Esophagus muscularis mucosa (tissue), 4 donors: ENCODE results near the gene LRP5. TPM values are rescaled to one million over a fixed set of nuclear protein-coding genes. Genes with fewer than 3 reads are reported as not detected.

Experiments used
- DNase-seq: peaks from one replicate; pipeline ENCODE4 v3.0.0-alpha.2; 2017; ENCODE audit errors: extremely low spot score
- H3K27ac ChIP-seq, 4 donors: fragments of 200-600 bp; sonication (generic); replicated peaks in 1 of 4; 1 replicate in 3 of 4; 2 replicates in 1 of 4; pipeline ENCODE4 v1.5.1; 2016 to 2019; ENCODE audit warnings: mild to moderate bottlenecking in 1 of 4
- H3K27me3 ChIP-seq, 4 donors: fragments of 200-600 bp; sonication (generic); one replicate each; pipeline versions ENCODE4 v1.5.1 to v1.6.0; 2016 to 2019
- H3K36me3 ChIP-seq, 4 donors: fragments of 200-600 bp; sonication (generic); one replicate each; pipeline ENCODE4 v1.5.1; 2016 to 2019
- H3K4me1 ChIP-seq, 4 donors: fragments of 200-600 bp; sonication (generic); one replicate each; pipeline ENCODE4 v1.5.1; 2016 to 2019
- H3K4me3 ChIP-seq, 4 donors: fragments of 200-600 bp; sonication (generic); 1 replicate in 2 of 4; 2 replicates in 2 of 4; pipeline ENCODE4 v1.5.1; 2016 to 2019; ENCODE audit warnings: mild to moderate bottlenecking in 4 of 4, moderate library complexity in 1 of 4
- H3K9me3 ChIP-seq, 4 donors: fragments of 200-600 bp; sonication (generic); 1 replicate in 3 of 4; 2 replicates in 1 of 4; pipeline ENCODE4 v1.5.1; 2016 to 2019
- CTCF ChIP-seq, 3 experiments: fragments of 200-600 bp in 2 of 3; fragments of 450-650 bp in 1 of 3; sonication (generic) in 2 of 3; IDR thresholded peaks; one replicate each; pipeline ENCODE4 v1.5.1; 2017 to 2019; ENCODE audit warnings: antibody characterized with exemption in 3 of 3, mild to moderate bottlenecking in 2 of 3, moderate library complexity in 1 of 3
- EP300 ChIP-seq: sonication (generic); formaldehyde crosslinking; IDR thresholded peaks from one replicate; pipeline ENCODE4 v1.6.1; 2017; ENCODE audit warnings: antibody characterized with exemption
- POLR2A ChIP-seq: fragments of 450-650 bp; IDR thresholded peaks from one replicate; pipeline ENCODE4 v1.6.1; 2017; ENCODE audit warnings: antibody characterized with exemption, moderate library complexity, mild to moderate bottlenecking, low read depth
- POLR2AphosphoS5 ChIP-seq, 2 donors: sonication (generic); formaldehyde crosslinking; IDR thresholded peaks; one replicate each; pipeline ENCODE4 v1.6.1; 2017; ENCODE audit warnings: antibody characterized with exemption in 2 of 2
- WGBS: methylation state at CpG from one replicate; pipeline ENCODE4 v1.1.5; 2018; 5-methylcytosine and 5-hydroxymethylcytosine counted together
- intact Hi-C: fragments of 100-400 bp; cut with DNase I; formaldehyde crosslinking; loops from one replicate; pipeline ENCODE4 v1.15.1; 2023
- total RNA-seq, 4 donors: library from RNA; depleted of rRNA; stranded (reverse); fragments of >200 nt; gene quantifications; one replicate each; pipeline versions ENCODE4 v1.1.0 to v1.2.1, GENCODE V29; 2016

LRP5 gene
- total RNA-seq, 4 donors from 2014 or later: 34.0 to 78.4 (median 56.2) TPM

GRCh38 chr11:68448604-68449011 lies 136.2 kb downstream of the LRP5 start:
- WGBS: 83% methylated on average over 18 of the region's 25 CpGs

GRCh38 chr11:68449951-68450350 lies 137.6 kb downstream of the LRP5 start:
- peaks cover 0 to 47% (median 35%) of the 10 kb centered on the region in 4 donors for H3K36me3 ChIP-seq
- no peak for DNase-seq

More at GRCh38 chr11:68448604-68449011, 136.2 kb downstream of the LRP5 start:
- H3K4me1 ChIP-seq: peaks cover 0 to 14% (median 9%) of the 10 kb centered on the region in 4 donors
- no peaks in the 10 kb centered on the region for H3K9me3 ChIP-seq
- DNase-seq: no peak
- intact Hi-C loops: no loop called here
- no peak overlapping the region for H3K4me3 ChIP-seq
- no peak for TF ChIP-seq POLR2A
- no peak for TF ChIP-seq POLR2AphosphoS5 (IDR thresholded peaks at IDR 0.05)
- no peak for TF ChIP-seq EP300
- TF ChIP-seq CTCF (IDR thresholded peaks at IDR 0.05): no peak
- H3K27me3 ChIP-seq: no peaks in the 10 kb centered on the region
- no peak overlapping the region for H3K27ac ChIP-seq
- peaks cover 0 to 47% (median 35%) of the 10 kb centered on the region in 4 donors for H3K36me3 ChIP-seq

GRCh38 chr11:68450711-68451110 lies 138.3 kb downstream of the LRP5 start:
- intact Hi-C loops: no loop called here
- no peak overlapping the region for H3K27ac ChIP-seq
- DNase-seq: no peak
- peaks cover 0 to 40% (median 32%) of the 10 kb centered on the region in 4 donors for H3K36me3 ChIP-seq
- H3K4me3 ChIP-seq: no peak overlapping the region
- H3K27me3 ChIP-seq: no peaks in the 10 kb centered on the region
- peaks cover 0 to 10% (median 6%) of the 10 kb centered on the region in 4 donors for H3K4me1 ChIP-seq
- TF ChIP-seq EP300 (no peak), CTCF (IDR thresholded peaks at IDR 0.05) (no peak)
- no peaks in the 10 kb centered on the region for H3K9me3 ChIP-seq
- 95% methylated on average over 8 of the region's 8 CpGs for WGBS

More at GRCh38 chr11:68449951-68450350, 137.6 kb downstream of the LRP5 start:
- H3K4me3 ChIP-seq: no peak overlapping the region
- H3K27me3 ChIP-seq: no peaks in the 10 kb centered on the region
- WGBS: 90% methylated on average over 10 of the region's 11 CpGs
- no peaks in the 10 kb centered on the region for H3K9me3 ChIP-seq
- no peak overlapping the region for H3K27ac ChIP-seq
- intact Hi-C loops: no loop called here
- TF ChIP-seq EP300 (no peak), CTCF (IDR thresholded peaks at IDR 0.05) (no peak), POLR2A (no peak), POLR2AphosphoS5 (IDR thresholded peaks at IDR 0.05) (no peak)
- peaks cover 0 to 10% (median 6%) of the 10 kb centered on the region in 4 donors for H3K4me1 ChIP-seq

GRCh38 chr11:68454767-68455166 lies 142.4 kb downstream of the LRP5 start:
- WGBS: 50% methylated on average over 6 of the region's 8 CpGs
- no peak overlapping the region for H3K27ac ChIP-seq
- H3K36me3 ChIP-seq: peaks cover 0 to 4% (median 1%) of the 10 kb centered on the region in 4 donors
- peaks cover 0 to 5% (median 3%) of the 10 kb centered on the region in 4 donors for H3K4me1 ChIP-seq
- TF ChIP-seq POLR2AphosphoS5 (IDR thresholded peaks at IDR 0.05) (no peak), POLR2A (no peak), EP300 (no peak), CTCF (IDR thresholded peaks at IDR 0.05) (no peak)
- intact Hi-C loops: no loop called here
- no peak for DNase-seq
- no peaks in the 10 kb centered on the region for H3K9me3 ChIP-seq
- H3K4me3 ChIP-seq: no peak overlapping the region
- H3K27me3 ChIP-seq: no peaks in the 10 kb centered on the region

- WGBS: 75% methylated on average over 6 of the region's 8 CpGs
- Histone ChIP-seq H3K36me3 (no peaks in the 10 kb centered on the region), H3K9me3 (no peaks in the 10 kb centered on the region), H3K27ac (no peak overlapping the region), H3K4me1 (peaks cover 0 to 8% (median 5%) of the 10 kb centered on the region in 4 donors), H3K4me3 (no peak overlapping the region), H3K27me3 (no peaks in the 10 kb centered on the region)
- no peak for TF ChIP-seq POLR2A
- TF ChIP-seq CTCF (IDR thresholded peaks at IDR 0.05): no peak
- no peak for TF ChIP-seq POLR2AphosphoS5 (IDR thresholded peaks at IDR 0.05)
- no peak for TF ChIP-seq EP300
- intact Hi-C loops: no loop called here
- DNase-seq: no peak
Observed at GRCh38 chr11:68455485-68455884, 143.1 kb downstream of the LRP5 start.
